HEK293 (cell line): ENCODE measurements around the gene WDR76.

ENCODE experiments used
- ZBTB1 ChIP-seq: fragments of 450-650 bp; formaldehyde crosslinking; IDR thresholded peaks from 2 replicates; pipeline ENCODE4 v1.5.1; 2016; ENCODE audit warnings: missing biosample characterization, missing genetic modification characterization
- ZNF138 ChIP-seq: fragments of 450-650 bp; formaldehyde crosslinking; IDR thresholded peaks from 2 replicates; pipeline ENCODE4 v1.5.1; 2016; ENCODE audit warnings: missing biosample characterization, missing genetic modification characterization, borderline replicate concordance
- ZNF776 ChIP-seq: fragments of 450-650 bp; formaldehyde crosslinking; IDR thresholded peaks from 2 replicates; pipeline ENCODE4 v1.5.0; 2017; ENCODE audit warnings: missing biosample characterization, missing genetic modification characterization, borderline replicate concordance
- ZSCAN16 ChIP-seq: fragments of 450-650 bp; formaldehyde crosslinking; IDR thresholded peaks from 2 replicates; pipeline ENCODE4 v1.5.1; 2016; ENCODE audit warnings: missing biosample characterization, missing genetic modification characterization
- ZSCAN18 ChIP-seq: fragments of 450-650 bp; formaldehyde crosslinking; IDR thresholded peaks from 2 replicates; pipeline ENCODE4 v1.5.1; 2016; ENCODE audit warnings: missing biosample characterization, missing genetic modification characterization
- TF ChIP-seq, protein P1 (sequence below): fragments of 450-650 bp; formaldehyde crosslinking; IDR thresholded peaks from 2 replicates; pipeline ENCODE4 v1.5.1; 2016; ENCODE audit warnings: missing biosample characterization, missing genetic modification characterization

DNA sequence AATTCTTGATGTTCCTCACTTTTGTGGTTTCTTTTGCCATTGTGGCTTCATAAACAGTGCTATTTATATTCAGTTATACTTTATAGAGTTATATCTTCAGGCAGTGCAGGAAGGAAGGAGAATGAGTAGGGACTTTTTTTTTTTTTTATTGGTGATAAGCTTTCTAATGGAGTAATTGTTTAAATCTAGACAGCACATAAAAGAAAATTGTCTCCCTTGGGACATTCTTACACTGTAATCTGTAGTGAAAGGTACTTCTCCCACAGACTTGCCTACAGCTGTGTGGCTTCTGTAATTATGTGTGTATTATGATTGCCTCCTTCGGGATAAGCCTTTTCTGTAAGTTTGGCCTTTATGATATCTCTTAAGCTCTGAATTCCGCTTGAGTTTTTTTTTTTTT lies 41.6 kb downstream of the WDR76 start:
- TF ChIP-seq ZNF138 (tag by site-specific recombination) = no peak
- TF ChIP-seq ZNF776 = no peak
- TF ChIP-seq ZSCAN18 (tag by site-specific recombination) = no peak
- no peak for TF ChIP-seq ZSCAN16 (tag by site-specific recombination)
- TF ChIP-seq ZBTB1 (tag by site-specific recombination) = no peak
- TF ChIP-seq, protein P1, sequence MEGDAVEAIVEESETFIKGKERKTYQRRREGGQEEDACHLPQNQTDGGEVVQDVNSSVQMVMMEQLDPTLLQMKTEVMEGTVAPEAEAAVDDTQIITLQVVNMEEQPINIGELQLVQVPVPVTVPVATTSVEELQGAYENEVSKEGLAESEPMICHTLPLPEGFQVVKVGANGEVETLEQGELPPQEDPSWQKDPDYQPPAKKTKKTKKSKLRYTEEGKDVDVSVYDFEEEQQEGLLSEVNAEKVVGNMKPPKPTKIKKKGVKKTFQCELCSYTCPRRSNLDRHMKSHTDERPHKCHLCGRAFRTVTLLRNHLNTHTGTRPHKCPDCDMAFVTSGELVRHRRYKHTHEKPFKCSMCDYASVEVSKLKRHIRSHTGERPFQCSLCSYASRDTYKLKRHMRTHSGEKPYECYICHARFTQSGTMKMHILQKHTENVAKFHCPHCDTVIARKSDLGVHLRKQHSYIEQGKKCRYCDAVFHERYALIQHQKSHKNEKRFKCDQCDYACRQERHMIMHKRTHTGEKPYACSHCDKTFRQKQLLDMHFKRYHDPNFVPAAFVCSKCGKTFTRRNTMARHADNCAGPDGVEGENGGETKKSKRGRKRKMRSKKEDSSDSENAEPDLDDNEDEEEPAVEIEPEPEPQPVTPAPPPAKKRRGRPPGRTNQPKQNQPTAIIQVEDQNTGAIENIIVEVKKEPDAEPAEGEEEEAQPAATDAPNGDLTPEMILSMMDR (tag by site-specific recombination) = no peak
